Suppressor macrophage (primary cell): ENCODE measurements around the gene PAX6.

ENCODE experiments used
- DNase-seq, 4 experiments: peaks; one replicate each; pipeline ENCODE4 v3.0.0-alpha.2; 2020 to 2022

Gene PAX6

GRCh38 chr11:31797190-31798056, 13.7 kb downstream of the PAX6 start:
- no peak for DNase-seq

GRCh38 chr11:31796499-31797189, 14.5 kb downstream of the PAX6 start:
- no peak for DNase-seq

- no peak for DNase-seq
Measured at GRCh38 chr11:31795706-31796498, 15.2 kb downstream of the PAX6 start.

GRCh38 chr11:31794548-31794947, 16.6 kb downstream of the PAX6 start:
- DNase-seq, result no peak

- DNase-seq, result no peak
Measured at GRCh38 chr11:31793264-31793663, 17.9 kb downstream of the PAX6 start.

GRCh38 chr11:31792456-31792855, 18.7 kb downstream of the PAX6 start:
- no peak for DNase-seq

- DNase-seq, result no peak
Measured at GRCh38 chr11:31792036-31792435, 19.1 kb downstream of the PAX6 start.

- DNase-seq, result no peak
Measured at GRCh38 chr11:31790649-31791048, 20.5 kb downstream of the PAX6 start.

- DNase-seq, result no peak
Measured at GRCh38 chr11:31788085-31788484, 23.0 kb downstream of the PAX6 start.

GRCh38 chr11:31786996-31787685, 24.0 kb downstream of the PAX6 start:
- DNase-seq, result no peak

- DNase-seq, result no peak
Measured at GRCh38 chr11:31784611-31785010, 26.5 kb downstream of the PAX6 start.

- no peak for DNase-seq
Measured at GRCh38 chr11:31783252-31783651, 27.9 kb downstream of the PAX6 start.

GRCh38 chr11:31782257-31782656, 28.9 kb downstream of the PAX6 start:
- no peak for DNase-seq

- no peak for DNase-seq
Measured at GRCh38 chr11:31780480-31780971, 30.6 kb downstream of the PAX6 start.

- DNase-seq, result no peak
Measured at GRCh38 chr11:31780078-31780477, 31.0 kb downstream of the PAX6 start.

GRCh38 chr11:31779374-31779791, 31.7 kb downstream of the PAX6 start:
- DNase-seq, result no peak

GRCh38 chr11:31772412-31772811, 38.7 kb downstream of the PAX6 start:
- no peak for DNase-seq

GRCh38 chr11:31770011-31770700, 41.0 kb downstream of the PAX6 start:
- DNase-seq, result no peak

GRCh38 chr11:31768749-31769640, 42.1 kb downstream of the PAX6 start:
- DNase-seq, result no peak

- no peak for DNase-seq
Measured at GRCh38 chr11:31767685-31768084, 43.4 kb downstream of the PAX6 start.

GRCh38 chr11:31767066-31767465, 44.1 kb downstream of the PAX6 start:
- DNase-seq, result no peak
